HG03045 (cell line): ENCODE results near the gene FOXN3.

ENCODE experiments used
- ATAC-seq: cut with Tn5 transposase; IDR thresholded peaks from one replicate; pipeline ENCODE4 v1.9.1; 2021; ENCODE audit warnings: mild to moderate bottlenecking, moderate library complexity; ENCODE audit not compliant: unreplicated experiment

The FOXN3 gene

DNA sequence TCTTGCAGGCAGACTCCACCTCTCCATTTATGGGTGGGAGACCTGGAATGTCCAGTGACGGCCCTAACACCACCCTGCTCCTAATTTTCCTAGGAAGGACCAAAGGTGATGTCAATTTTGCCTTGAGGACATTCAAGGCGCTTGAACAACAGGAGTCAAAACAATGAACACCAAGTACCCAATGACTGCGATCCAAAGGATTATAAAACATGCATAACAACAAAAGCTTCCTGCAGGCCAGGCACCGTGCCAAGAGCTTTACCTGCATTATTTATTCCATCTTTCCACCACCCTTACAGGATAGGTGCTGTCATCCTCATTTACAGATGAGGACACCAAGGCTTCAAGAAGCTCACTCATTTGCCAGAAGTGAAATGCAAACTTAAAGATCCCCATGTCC is 15.2 kb upstream of the FOXN3 start:
- ATAC-seq: no peak

DNA sequence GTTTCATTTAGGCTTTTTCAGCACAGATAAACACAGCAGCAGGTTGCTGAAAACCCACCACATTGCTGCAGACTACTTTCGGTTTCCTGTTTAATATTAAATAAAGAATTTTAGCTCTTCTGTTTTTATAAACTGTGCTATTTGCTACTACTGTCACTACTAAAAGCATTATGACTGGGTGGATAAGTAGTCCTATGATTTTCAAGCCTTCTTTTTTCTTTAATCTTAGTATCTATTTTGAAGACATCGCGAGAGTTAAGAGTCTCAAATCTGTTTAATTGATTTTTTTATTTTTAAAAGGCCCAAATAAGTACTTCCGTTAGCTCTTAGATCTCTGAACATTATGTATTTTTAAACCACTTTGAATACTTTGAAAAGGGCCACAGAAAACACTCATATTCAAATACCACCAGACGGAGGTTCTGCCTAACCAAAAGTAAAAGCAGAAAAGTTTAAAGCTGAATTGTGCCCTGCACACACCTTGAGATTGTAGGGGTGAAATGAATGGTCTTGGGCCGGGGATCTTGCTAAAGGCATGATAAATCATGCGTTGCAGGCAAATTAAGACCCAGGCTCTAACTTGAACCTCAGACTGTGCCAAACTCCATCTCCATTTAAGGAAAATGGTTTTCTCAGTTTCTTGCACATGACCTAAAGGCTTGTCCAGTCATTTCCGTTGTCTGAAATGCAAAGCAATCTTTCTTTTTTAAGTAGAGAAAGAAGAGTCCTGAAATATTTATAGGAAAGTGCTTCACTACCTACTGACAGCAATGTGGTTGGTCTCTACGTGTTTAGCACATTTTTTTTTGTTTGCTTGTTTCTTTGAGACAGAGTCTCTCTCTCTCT is 13.6 kb upstream of the FOXN3 start:
- peak; percentile 90 for ATAC-seq

DNA sequence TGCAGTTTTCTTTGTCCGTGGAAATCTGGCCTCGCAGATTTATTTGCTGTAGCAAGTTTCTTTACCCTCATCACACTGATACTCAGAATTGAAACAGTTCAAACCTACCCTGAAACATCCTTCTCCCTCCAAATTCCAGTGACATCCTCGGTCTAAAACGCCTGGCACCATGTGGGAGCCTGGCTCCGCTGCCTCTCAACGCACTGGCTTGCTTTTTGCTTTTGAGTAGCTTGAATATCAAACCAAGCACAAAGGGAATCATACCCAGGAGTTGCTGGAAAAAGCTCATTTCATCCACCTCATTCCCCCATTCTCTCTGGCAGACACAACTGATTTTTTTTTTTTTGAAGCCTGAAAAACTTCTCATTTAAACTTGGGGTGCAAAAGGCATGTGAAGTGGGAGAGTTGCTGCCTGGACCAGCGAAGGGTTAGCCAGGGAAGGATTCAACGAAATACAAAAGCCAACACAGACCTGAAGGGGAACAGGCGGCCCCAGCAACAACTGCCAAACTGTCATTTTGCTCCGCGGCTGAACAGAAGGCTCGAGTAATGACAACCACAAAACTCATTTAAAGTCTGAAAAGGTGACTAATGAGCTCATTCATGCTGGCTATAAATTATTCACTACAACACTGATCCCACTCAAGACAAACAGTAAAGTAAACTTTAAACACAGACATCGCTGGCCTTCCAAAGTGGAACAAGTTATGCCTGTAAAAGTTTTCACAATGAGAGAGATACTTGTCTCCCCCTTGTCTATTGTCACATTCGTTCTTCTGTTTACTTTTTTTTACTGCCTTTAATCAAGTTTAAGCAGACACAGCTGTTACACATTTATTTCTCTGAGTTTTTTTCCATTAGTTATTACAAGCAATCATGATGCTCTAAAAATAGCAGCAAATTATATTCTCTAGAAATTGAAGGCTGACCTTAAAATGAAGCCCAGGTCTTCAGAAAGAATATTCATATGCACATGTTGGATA is 12.5 kb upstream of the FOXN3 start:
- ATAC-seq: no peak

DNA sequence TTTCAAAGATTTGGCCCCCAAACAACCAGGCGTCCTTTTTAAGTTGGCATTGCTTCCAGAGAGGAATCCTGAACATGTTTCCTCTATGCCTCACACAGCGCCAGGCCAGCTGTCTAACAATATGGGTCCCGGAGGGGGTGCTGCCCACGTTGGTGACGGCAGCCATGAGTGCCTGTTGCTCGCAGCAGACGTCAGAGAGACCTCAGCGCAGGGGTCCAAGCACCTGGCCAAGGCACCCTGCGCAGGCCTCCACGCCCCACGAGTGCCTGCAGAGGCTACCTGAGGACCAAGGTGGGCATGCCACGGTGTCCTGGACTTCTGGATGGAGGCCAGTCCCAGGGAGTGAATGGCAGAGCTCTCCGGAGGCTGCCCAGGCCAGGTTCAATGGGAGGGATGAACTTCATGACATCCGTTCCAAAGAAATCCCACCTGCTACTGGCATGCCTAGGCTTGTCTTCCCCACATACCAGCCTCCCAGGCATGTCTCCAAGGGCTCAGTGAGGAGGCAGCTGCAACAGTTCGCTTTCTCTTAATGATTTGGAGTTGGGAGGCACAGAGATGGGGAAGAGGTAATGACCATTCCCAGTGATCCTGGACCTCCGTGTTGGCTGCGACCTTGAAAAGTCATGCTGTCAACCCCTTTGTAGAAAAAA is 11.6 kb upstream of the FOXN3 start:
- no peak for ATAC-seq

DNA sequence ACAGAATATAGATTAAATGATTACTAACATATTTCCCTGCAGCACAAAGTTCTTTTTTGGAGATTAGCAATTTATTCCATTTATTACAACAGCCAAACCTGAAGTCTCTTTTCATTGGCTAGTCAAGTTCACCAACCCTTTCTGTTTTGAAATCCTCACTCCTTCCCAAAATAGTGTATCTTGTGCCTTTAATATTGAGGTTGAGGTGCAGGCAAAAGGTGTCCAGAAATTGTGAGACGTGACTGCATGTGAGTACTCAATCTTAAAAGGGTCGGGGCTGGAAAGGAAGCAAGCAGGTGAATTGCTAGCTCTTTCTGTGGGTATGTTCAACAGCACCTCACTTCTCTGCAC is 11.1 kb upstream of the FOXN3 start:
- no peak for ATAC-seq

DNA sequence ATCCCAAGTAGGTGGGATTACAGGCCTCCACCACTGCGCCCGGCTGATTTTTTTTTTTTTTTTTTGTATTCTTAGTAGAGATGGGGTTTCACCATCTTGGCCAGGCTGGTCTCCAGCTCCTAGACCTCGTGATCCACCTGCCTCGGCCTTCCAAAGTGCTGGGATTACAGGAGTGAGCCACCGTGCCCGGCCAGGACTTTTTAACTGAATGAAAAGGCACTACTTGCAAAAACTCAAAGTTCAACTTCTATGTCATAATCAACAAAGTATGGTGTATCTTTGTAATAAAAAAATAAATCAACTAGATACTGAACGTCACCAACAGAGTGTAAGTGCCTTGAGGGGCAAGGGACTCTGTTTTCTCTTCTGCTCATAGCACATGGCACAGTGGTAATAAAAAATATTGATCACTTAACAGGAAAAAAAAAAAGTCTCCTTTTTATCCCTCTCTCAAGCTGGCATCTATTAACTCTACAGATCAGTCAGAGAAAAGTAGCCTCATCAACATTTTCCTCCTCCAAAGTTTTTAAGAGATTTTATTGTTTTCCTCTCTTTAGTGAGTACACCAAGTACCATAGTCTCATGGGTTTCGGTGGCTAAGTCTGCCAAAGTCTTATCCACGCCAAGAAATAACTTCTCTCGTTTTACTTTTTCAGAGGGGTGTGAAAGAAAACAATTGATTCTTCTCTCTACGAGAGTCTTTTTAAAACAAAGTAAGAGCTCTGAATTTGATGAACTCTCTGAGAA is 10.6 kb upstream of the FOXN3 start:
- no peak for ATAC-seq

DNA sequence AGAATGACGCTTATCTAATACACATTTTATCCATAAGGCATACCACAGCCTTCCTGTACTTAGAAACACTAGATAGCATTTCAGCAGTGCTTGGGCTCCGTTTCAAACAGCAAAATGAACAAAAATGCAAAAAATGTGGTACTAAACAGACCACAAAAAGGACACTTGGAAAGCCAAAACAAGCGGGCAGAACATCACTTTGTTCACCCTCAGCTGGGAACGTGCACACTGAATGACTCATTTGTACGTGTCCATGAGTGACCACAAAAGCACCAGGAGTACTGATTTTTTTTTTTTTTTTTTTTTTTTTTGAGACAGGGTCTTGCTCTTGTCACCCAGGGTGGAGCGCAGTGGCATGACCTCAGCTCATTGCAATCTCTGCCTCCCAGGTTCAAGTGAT is 8.9 kb upstream of the FOXN3 start:
- ATAC-seq: peak; percentile 37

DNA sequence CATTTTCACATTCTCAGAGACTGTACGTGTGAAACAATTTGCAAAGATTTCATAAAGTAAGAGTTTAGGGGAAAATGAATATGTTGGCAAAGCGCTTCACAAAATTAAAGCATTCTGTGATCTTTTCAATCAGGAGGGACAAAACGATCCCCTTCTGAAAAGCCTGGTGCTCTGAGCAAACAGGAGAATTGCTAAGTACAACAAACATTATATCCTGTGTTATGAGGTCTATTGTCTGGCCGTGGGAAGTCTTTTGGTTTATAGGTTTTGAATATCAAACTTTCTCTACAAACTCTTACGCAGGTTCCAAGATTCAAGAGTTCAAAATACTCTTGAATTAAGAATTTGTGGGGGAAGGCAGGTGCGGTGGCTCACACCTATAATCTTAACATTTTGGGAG is 7.2 kb upstream of the FOXN3 start:
- no peak for ATAC-seq

DNA sequence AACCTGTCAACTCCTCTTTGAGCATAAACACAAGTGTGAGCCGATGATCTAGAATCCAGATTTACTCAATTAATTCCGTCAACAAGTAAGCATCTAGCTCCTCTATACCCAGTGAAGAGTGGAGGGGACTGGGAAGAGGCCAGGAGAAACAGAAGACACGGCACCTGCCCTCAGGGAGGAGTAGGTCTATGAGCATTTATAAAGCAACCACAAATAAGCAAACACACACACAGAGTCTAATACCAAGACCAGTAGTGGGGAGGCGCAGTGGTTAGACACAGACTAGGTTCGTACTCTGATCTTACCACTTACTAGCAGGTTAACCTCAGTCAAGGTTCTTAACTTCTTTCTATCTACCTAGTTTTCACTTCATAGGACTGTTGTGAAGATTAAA is 5.9 kb upstream of the FOXN3 start:
- no peak for ATAC-seq

DNA sequence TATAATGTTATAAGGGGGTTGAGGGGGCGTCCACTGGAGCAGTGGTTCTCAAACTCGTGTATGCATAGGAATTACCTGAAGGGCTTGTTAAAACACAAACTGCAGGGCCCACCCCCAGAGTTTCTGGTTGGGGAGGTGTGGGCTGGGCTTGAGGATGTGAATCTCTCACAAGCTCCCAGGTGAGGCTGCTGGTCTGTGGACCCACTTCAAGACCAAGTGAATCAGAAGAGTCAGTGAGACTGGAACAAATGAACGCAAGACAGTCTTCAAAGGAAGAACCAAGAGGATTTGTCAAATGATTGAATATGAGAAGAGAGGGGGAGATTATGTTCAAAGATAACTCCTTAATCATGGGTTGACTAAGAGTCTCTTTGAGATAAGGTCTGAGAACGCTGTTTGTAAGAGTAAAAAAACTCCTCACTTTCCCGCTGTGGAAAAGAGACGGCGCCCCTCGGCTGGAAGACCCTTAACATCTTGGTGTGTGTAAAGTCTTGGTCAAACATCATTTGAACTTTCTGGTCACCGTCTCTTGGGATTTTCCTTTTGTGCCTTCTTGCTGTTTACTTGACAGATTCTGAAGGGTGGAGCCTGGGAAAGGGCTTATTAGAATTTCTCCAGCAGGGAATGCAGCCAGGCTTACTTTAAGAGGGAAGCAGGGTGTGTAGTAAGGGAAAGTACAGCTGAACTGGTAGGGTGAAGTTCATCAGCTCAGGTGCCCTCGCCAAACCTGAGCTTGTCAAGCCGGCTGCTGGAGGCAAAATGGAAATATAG is 5.3 kb upstream of the FOXN3 start:
- ATAC-seq: no peak

DNA sequence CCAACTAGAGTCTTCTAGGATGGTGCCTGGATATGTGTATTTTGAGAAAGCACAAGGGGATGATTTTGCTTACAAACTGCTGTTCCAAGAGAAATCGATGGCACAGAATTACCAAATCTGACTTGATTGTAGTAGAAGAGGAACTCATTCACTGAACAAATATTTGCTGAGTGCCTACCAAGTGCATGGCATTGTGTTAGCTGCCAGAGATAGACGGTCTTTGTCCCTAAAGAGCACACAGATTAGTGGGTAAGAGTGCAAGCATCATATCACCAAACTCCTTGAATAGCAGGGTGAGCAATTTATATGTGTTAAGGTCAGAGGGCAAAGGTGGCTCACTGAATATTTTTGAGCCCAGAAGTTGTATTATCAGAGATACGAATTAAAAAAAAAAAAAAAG is 3.5 kb upstream of the FOXN3 start:
- ATAC-seq: no peak

DNA sequence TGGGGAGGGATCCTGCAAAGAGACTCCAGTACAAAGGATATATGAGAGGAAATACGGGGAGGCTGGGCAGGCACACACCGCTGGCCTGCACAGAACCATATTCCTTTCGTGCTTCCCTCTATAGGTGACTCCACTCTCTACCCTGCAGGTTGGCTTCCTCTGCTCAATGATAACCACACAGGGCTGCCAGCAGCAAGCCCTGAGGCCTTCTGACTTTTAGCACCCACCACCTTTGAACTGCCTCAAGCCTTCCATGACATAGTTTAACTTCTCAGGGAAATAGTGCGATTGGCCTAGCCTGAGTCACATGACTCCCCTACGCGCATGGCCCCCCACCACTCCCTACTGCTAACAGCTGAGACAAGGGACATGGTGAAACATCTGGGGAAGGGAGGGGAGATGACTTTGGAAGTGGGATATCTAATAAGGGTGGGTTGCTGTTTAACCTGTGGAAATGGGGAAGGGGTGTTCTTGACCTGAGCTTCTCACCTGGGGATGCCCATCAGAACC is 3.0 kb upstream of the FOXN3 start:
- ATAC-seq: no peak

DNA sequence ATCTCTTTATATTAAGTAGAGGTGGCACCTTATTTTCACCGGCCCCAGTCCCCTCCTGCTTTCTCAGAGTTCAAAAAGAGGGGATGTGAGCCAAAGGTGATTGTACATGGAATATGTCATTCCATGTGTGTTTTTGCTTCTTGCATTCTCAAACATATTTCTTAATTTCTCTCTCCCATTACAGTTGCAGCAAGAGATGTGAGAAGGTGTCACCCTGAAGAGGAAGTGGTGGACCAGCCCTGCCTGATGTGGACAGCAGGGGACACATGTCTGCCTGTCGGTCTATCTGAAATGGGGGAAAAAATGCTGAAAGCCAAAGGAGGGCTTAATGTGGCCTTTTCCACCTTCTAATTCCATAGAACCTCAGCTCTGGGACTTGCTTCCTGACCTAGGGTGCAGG is 1.9 kb upstream of the FOXN3 start:
- ATAC-seq: no peak

DNA sequence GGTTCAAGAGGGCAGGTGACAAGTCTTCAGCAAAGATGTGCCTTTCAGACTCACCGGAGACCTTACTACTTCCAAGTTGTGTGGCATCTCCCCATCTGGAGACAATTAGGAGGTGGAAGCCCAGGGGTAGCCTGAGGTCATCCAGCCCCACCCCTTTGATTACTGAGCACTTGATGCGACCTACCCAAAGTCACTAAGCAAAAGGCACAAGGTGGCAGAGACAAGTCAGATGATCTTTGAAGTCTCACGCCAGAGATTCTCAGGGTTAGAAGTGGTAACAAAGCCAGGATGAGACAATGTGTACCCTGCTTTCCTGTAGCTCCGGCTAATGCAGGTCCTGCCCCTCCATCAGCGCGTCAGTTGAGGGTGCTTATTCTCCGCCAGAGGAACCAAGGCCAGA is 1.4 kb upstream of the FOXN3 start:
- no peak for ATAC-seq

DNA sequence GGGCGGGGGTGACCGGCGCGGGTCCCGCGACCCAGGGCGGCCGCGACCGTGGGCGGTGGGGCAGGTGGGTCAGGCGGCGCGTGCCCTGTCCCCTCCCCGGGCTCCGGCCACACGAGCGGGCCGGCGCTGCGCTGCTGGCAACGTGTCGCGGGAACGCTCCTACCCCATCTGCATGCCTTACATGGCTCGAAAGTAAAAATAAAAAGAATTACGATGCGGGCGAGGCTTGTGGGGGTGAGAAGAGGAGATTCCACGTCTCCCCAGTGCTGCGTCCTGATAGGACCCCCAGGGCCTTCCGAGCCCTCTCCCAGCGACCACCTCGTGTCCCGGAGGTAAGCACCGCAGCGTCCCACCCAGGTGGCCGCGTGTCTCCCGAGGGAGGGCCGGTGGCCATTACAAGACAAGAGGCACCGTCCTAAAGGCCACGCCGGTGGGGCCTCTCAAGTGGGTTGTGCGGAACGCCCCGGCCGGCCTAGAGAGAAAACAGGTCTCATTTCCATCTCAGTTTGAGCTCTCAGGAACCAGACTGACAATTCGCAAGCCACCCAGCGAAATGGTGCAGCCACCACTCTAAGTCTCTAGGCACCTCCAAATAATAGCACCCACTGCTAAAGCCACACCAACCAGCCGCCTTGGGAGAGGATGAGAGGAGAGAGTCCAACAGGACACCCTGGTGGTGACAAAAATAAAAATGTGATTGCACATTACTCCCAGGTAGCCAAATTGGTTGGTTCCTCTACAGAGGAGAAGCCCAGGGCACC is 612 bp upstream of the FOXN3 start:
- peak; percentile 40 for ATAC-seq

DNA sequence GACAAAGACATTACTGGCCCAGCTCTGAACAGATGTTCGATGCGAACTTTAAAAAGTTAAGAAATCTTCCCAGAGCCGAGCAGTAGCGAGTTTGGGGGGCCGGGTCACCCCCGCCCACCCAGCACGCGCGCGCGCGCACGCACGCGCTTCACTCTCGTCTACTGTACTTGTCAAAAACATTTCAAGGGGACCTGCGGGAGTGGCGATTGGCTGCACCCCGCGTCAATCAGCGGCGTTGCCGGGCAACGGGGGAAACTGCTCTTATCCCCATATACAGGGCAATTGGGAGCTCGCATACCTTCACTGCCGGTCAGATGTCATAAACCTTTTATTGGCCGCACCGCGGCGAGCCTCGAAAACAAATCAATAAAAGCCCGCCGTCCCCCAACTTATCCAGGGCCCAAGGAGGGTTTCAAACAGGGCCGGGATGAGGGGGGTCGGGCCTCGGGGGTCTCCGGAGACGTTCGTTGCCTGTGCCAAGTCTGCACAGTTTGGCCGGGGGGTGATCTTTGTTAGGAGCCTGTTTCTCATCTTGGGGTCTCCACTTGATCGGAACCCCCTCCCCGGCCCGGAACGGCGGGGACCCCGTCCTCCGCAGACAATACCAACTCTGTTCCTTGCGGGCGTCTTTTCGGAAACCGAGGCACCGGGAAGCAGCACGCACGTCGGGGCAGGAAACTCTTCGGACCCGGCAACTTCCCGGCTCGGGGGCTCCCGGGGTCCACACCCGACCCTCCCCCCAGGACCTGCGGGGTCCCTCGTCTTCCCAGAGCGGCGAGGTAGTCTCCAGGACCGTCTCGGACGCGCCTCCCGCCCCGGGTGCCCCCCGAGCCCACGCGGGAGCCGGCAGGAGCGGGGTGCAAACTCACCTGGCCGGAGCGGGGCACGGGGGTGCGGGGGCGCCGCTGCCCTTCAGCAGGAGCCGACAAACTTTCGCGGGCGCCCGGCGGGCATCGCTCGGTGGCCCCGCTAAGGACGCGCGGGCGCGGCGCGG is 734 bp downstream of the FOXN3 start:
- peak; percentile 77 for ATAC-seq

DNA sequence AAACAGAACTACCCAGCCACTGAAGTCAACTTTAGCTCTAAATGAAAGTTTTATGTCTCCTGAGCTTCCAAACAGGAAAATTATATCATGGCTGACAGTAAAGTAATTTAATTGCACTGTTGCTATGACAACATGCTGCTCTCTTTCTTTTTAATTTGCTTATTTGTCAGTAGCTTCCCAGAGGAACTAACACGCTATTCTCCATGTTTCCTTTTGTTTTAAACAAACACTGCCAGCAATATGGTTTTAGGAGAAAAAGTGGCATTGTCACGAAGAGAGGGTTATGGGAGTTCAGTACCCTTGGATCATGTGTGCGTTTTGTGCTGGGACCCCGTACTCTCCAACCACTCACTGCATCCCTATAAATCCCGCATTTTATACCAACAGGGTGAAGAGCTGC is 1.9 kb downstream of the FOXN3 start:
- ATAC-seq: no peak

DNA sequence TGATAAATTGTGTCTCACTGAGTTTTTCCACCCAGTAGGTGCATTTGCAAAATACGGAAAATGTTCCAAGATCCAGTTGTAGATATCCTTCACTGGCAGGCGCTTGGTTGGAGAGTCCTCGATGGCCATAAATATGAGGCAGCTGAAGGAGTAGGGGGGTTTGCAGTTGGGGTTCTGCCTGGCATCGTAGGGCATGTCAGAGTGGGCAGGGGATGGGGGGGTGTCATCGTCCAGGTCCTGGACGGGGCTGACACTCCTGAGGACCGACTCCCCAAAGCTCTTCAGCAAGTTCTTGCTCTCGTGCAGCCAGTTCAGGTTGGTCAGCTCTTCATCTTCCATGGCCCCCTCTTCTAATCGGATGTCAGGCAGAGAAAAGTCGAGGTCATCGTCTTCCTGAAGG is 5.1 kb downstream of the FOXN3 start:
- ATAC-seq: no peak
